Esophagus muscularis mucosa (tissue), 4 donors: ENCODE results near the gene ETV6.

Experiments used
- EP300 ChIP-seq: sonication (generic); formaldehyde crosslinking; IDR thresholded peaks from one replicate; pipeline ENCODE4 v1.6.1; 2017; ENCODE audit warnings: antibody characterized with exemption
- POLR2A ChIP-seq: fragments of 450-650 bp; IDR thresholded peaks from one replicate; pipeline ENCODE4 v1.6.1; 2017; ENCODE audit warnings: antibody characterized with exemption, moderate library complexity, mild to moderate bottlenecking, low read depth
- POLR2AphosphoS5 ChIP-seq, 2 donors: sonication (generic); formaldehyde crosslinking; IDR thresholded peaks; one replicate each; pipeline ENCODE4 v1.6.1; 2017; ENCODE audit warnings: antibody characterized with exemption in 2 of 2
- TF ChIP-seq, protein P1 (sequence below), 3 experiments: fragments of 200-600 bp in 2 of 3; fragments of 450-650 bp in 1 of 3; sonication (generic) in 2 of 3; IDR thresholded peaks; one replicate each; pipeline ENCODE4 v1.5.1; 2017 to 2019; ENCODE audit warnings: antibody characterized with exemption in 3 of 3, mild to moderate bottlenecking in 2 of 3, moderate library complexity in 1 of 3

GRCh38 chr12:11920231-11920630 is 270.8 kb downstream of the ETV6 start:
- TF ChIP-seq POLR2A (no peak), POLR2AphosphoS5 (IDR thresholded peaks at IDR 0.05) (no peak), EP300 (no peak)
- TF ChIP-seq, protein P1, sequence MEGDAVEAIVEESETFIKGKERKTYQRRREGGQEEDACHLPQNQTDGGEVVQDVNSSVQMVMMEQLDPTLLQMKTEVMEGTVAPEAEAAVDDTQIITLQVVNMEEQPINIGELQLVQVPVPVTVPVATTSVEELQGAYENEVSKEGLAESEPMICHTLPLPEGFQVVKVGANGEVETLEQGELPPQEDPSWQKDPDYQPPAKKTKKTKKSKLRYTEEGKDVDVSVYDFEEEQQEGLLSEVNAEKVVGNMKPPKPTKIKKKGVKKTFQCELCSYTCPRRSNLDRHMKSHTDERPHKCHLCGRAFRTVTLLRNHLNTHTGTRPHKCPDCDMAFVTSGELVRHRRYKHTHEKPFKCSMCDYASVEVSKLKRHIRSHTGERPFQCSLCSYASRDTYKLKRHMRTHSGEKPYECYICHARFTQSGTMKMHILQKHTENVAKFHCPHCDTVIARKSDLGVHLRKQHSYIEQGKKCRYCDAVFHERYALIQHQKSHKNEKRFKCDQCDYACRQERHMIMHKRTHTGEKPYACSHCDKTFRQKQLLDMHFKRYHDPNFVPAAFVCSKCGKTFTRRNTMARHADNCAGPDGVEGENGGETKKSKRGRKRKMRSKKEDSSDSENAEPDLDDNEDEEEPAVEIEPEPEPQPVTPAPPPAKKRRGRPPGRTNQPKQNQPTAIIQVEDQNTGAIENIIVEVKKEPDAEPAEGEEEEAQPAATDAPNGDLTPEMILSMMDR (IDR thresholded peaks at IDR 0.05): no peak
